PFSK-1 (cell line): ENCODE measurements around the gene MUC5AC.

Experiments used
- FOXP2 ChIP-seq: optimal IDR thresholded peaks from 2 replicates; pipeline ENCODE3; 2011; ENCODE audit warnings: borderline replicate concordance, control low read depth, inconsistent platforms; ENCODE audit not compliant: insufficient read depth; ENCODE audit errors: extremely low read length, extremely low read depth
- POLR2AphosphoS5 ChIP-seq: IDR thresholded peaks from 2 replicates; pipeline ENCODE4 v1.6.1; 2012; ENCODE audit warnings: low read depth, mild to moderate bottlenecking, control low read depth, low read length, moderate library complexity
- REST ChIP-seq, 2 experiments: IDR thresholded peaks; 2 replicates each; pipeline versions ENCODE4 v1.6.1 to v1.8.0; 2011 to 2012; ENCODE audit warnings: low read depth in 2 of 2, low read length in 2 of 2, control low read depth in 1 of 2, inconsistent platforms in 1 of 2, mild to moderate bottlenecking in 1 of 2, moderate library complexity in 1 of 2; ENCODE audit not compliant: insufficient read depth in 1 of 2
- SIN3A ChIP-seq: IDR thresholded peaks from 2 replicates; pipeline ENCODE4 v1.6.1; 2012; ENCODE audit warnings: mild to moderate bottlenecking, low read length, moderate library complexity, borderline replicate concordance; ENCODE audit not compliant: insufficient read depth
- TAF1 ChIP-seq: IDR thresholded peaks from 2 replicates; pipeline ENCODE4 v1.6.1; 2012; ENCODE audit warnings: low read length, control low read depth, borderline replicate concordance; ENCODE audit not compliant: insufficient read depth

The MUC5AC gene

GRCh38 chr11:1156506-1157340 lies 1.0 kb upstream of the MUC5AC start:
- no peak for TF ChIP-seq TAF1
- no peak for TF ChIP-seq FOXP2
- no peak for TF ChIP-seq POLR2AphosphoS5

GRCh38 chr11:1157341-1157644 lies 460 bp upstream of the MUC5AC start:
- TF ChIP-seq POLR2AphosphoS5: no peak
- no peak for TF ChIP-seq TAF1
- TF ChIP-seq REST (IDR thresholded peaks at IDR 0.05; ENCODE audit: insufficient read depth in 1 of 2, low read depth in 2 of 2, low read length in 2 of 2): no peak
- TF ChIP-seq SIN3A: no peak
- TF ChIP-seq FOXP2: no peak

GRCh38 chr11:1158681-1159487 lies 1.1 kb downstream of the MUC5AC start:
- TF ChIP-seq POLR2AphosphoS5 (no peak), SIN3A (no peak), REST (IDR thresholded peaks at IDR 0.05; ENCODE audit: insufficient read depth in 1 of 2, low read depth in 2 of 2, low read length in 2 of 2) (no peak), FOXP2 (no peak), TAF1 (no peak)

- TF ChIP-seq FOXP2 (no peak), REST (IDR thresholded peaks at IDR 0.05; ENCODE audit: insufficient read depth in 1 of 2, low read depth in 2 of 2, low read length in 2 of 2) (no peak), TAF1 (no peak), SIN3A (no peak), POLR2AphosphoS5 (no peak)
Observed at GRCh38 chr11:1160231-1161101, 2.7 kb downstream of the MUC5AC start.

GRCh38 chr11:1161410-1162137 lies 3.8 kb downstream of the MUC5AC start:
- TF ChIP-seq REST (IDR thresholded peaks at IDR 0.05; ENCODE audit: insufficient read depth in 1 of 2, low read depth in 2 of 2, low read length in 2 of 2) (no peak), TAF1 (no peak), SIN3A (no peak), FOXP2 (no peak), POLR2AphosphoS5 (no peak)
